Ishikawa (cell line): Measurements from ENCODE around the gene NME7.

ENCODE experiments used
- NFIC ChIP-seq: IDR thresholded peaks from 2 replicates; pipeline ENCODE4 v1.6.1; 2012
- TCF12 ChIP-seq: IDR thresholded peaks from 2 replicates; pipeline ENCODE4 v1.6.1; 2012; ENCODE audit warnings: low read depth
- TEAD4 ChIP-seq: IDR thresholded peaks from 2 replicates; pipeline ENCODE4 v1.6.1; 2012
- YY1 ChIP-seq: IDR thresholded peaks from 2 replicates; pipeline ENCODE4 v1.6.1; 2012; ENCODE audit warnings: low read depth
- ZBTB7A ChIP-seq: IDR thresholded peaks from 2 replicates; pipeline ENCODE4 v1.6.1; 2012; ENCODE audit warnings: low read depth
- TF ChIP-seq, protein P1 (sequence below): IDR thresholded peaks from 2 replicates; pipeline ENCODE4 v1.6.1; 2012; ENCODE audit warnings: low read depth, mild to moderate bottlenecking
- TF ChIP-seq, protein P2 (sequence below): IDR thresholded peaks from 2 replicates; pipeline ENCODE4 v1.6.1; 2012

GRCh38 chr1:169106921-169107602 is 260.5 kb downstream of the NME7 start:
- TF ChIP-seq, protein P1, sequence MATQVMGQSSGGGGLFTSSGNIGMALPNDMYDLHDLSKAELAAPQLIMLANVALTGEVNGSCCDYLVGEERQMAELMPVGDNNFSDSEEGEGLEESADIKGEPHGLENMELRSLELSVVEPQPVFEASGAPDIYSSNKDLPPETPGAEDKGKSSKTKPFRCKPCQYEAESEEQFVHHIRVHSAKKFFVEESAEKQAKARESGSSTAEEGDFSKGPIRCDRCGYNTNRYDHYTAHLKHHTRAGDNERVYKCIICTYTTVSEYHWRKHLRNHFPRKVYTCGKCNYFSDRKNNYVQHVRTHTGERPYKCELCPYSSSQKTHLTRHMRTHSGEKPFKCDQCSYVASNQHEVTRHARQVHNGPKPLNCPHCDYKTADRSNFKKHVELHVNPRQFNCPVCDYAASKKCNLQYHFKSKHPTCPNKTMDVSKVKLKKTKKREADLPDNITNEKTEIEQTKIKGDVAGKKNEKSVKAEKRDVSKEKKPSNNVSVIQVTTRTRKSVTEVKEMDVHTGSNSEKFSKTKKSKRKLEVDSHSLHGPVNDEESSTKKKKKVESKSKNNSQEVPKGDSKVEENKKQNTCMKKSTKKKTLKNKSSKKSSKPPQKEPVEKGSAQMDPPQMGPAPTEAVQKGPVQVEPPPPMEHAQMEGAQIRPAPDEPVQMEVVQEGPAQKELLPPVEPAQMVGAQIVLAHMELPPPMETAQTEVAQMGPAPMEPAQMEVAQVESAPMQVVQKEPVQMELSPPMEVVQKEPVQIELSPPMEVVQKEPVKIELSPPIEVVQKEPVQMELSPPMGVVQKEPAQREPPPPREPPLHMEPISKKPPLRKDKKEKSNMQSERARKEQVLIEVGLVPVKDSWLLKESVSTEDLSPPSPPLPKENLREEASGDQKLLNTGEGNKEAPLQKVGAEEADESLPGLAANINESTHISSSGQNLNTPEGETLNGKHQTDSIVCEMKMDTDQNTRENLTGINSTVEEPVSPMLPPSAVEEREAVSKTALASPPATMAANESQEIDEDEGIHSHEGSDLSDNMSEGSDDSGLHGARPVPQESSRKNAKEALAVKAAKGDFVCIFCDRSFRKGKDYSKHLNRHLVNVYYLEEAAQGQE, result no peak
- TF ChIP-seq, protein P2, sequence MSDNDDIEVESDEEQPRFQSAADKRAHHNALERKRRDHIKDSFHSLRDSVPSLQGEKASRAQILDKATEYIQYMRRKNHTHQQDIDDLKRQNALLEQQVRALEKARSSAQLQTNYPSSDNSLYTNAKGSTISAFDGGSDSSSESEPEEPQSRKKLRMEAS, result no peak
- TF ChIP-seq YY1 (no peak), NFIC (no peak), ZBTB7A (peak; percentile 49; the same call in 1 of the 2 replicates), TEAD4 (no peak), TCF12 (no peak)
